Stimulated activated CD8-positive, alpha-beta memory T cell treated with anti-CD3 and anti-CD28 coated beads, Interleukin-4, amount 100 ng/mL, for 48 hours (primary cell): ENCODE data around the gene C13orf46.

Experiments
- DNase-seq: peaks from one replicate; pipeline ENCODE4 v3.0.0-alpha.2; 2020

Gene C13orf46

GRCh38 chr13:113953561-113953960 lies 20.3 kb downstream of the C13orf46 start:
- no peak for DNase-seq

GRCh38 chr13:113952983-113953520 lies 20.8 kb downstream of the C13orf46 start:
- DNase-seq = no peak

GRCh38 chr13:113952151-113952982 lies 21.5 kb downstream of the C13orf46 start:
- DNase-seq = no peak

GRCh38 chr13:113951246-113951999 lies 22.5 kb downstream of the C13orf46 start:
- DNase-seq = peak; percentile 67

GRCh38 chr13:113950451-113951245 lies 23.2 kb downstream of the C13orf46 start:
- DNase-seq = no peak

GRCh38 chr13:113949546-113949945 lies 24.3 kb downstream of the C13orf46 start:
- DNase-seq = no peak

- DNase-seq = no peak
Measured at GRCh38 chr13:113948034-113948742, 25.7 kb downstream of the C13orf46 start.

- DNase-seq = no peak
Measured at GRCh38 chr13:113947311-113948033, 26.4 kb downstream of the C13orf46 start.

- DNase-seq = no peak
Measured at GRCh38 chr13:113946409-113947181, 27.3 kb downstream of the C13orf46 start.

- DNase-seq = no peak
Measured at GRCh38 chr13:113945857-113946408, 27.9 kb downstream of the C13orf46 start.

- no peak for DNase-seq
Measured at GRCh38 chr13:113943821-113944565, 29.9 kb downstream of the C13orf46 start.

GRCh38 chr13:113942591-113943103 lies 31.2 kb downstream of the C13orf46 start:
- DNase-seq = no peak

- DNase-seq = no peak
Measured at GRCh38 chr13:113941571-113942191, 32.2 kb downstream of the C13orf46 start.

- no peak for DNase-seq
Measured at GRCh38 chr13:113939944-113940297, 34.0 kb downstream of the C13orf46 start.

GRCh38 chr13:113939129-113939943 lies 34.5 kb downstream of the C13orf46 start:
- no peak for DNase-seq

- no peak for DNase-seq
Measured at GRCh38 chr13:113938716-113939115, 35.2 kb downstream of the C13orf46 start.

- no peak for DNase-seq
Measured at GRCh38 chr13:113938246-113938645, 35.6 kb downstream of the C13orf46 start.

GRCh38 chr13:113937527-113938180 lies 36.2 kb downstream of the C13orf46 start:
- DNase-seq = no peak
